ENCODE measurements around the gene EPG5.

- TF ChIP-seq POLR2A (IDR thresholded peaks at IDR 0.05): no peak
- TF ChIP-seq, protein P1, sequence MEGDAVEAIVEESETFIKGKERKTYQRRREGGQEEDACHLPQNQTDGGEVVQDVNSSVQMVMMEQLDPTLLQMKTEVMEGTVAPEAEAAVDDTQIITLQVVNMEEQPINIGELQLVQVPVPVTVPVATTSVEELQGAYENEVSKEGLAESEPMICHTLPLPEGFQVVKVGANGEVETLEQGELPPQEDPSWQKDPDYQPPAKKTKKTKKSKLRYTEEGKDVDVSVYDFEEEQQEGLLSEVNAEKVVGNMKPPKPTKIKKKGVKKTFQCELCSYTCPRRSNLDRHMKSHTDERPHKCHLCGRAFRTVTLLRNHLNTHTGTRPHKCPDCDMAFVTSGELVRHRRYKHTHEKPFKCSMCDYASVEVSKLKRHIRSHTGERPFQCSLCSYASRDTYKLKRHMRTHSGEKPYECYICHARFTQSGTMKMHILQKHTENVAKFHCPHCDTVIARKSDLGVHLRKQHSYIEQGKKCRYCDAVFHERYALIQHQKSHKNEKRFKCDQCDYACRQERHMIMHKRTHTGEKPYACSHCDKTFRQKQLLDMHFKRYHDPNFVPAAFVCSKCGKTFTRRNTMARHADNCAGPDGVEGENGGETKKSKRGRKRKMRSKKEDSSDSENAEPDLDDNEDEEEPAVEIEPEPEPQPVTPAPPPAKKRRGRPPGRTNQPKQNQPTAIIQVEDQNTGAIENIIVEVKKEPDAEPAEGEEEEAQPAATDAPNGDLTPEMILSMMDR (IDR thresholded peaks at IDR 0.05): no peak
Measured at GRCh38 chr18:45926085-45926484, 41.0 kb downstream of the EPG5 start.
